HG03342 (cell line): ENCODE results near the gene BTBD2.

Experiments
- ATAC-seq: cut with Tn5 transposase; IDR thresholded peaks from one replicate; pipeline ENCODE4 v1.9.1; 2021; ENCODE audit warnings: mild to moderate bottlenecking, moderate library complexity; ENCODE audit not compliant: unreplicated experiment

The BTBD2 gene

GRCh38 chr19:2015608-2015950 is at the start of gene BTBD2:
BTBD2 (minus strand) TSS chr19:2015714; CDS start chr19:2015703, 11 bp downstream.
- ATAC-seq, result no peak

GRCh38 chr19:2064788-2065524 is 49.4 kb upstream of the BTBD2 start:
- ATAC-seq, result no peak

GRCh38 chr19:2064395-2064787 is 48.9 kb upstream of the BTBD2 start:
- ATAC-seq, result no peak

DNA sequence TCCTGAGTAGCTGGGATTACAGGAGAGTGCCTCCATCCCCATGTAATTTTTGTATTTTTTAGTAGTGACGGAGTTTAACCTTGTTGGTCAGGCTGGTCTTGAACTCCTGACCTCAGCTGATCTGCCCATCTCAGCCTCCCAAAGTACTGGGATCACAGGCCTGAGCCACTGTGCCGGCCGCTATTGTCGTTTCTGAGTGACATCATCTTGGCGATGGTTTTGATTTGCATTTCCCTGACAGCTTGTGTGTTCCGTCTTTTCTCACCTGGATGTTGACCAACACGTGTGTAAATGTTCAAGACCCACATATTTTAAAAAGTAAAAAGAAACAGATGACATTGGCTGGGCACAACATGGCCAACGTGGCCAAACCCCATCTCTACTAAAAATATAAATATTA is 48.3 kb upstream of the BTBD2 start:
- ATAC-seq, result no peak

DNA sequence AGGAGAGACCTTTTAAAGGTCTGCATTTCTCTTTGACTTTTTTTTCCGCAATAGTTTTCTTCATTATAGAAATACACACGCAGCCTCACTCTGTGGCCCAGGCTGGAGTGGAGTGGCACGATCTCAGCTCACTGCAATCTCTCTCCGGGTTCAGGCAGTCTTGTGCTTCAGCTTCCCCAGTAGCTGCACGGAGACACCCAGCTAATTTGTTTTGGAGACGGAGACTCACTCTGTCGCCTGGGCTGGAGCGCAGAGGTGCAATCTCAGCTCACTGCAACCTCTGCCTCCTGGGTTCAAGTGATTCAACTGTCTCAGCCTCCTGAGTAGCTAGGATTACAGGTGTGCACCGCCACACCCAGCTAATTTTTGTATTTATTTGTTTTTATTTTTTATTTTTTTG is 47.3 kb upstream of the BTBD2 start:
- no peak for ATAC-seq

- ATAC-seq, result no peak
Measured at GRCh38 chr19:2062389-2062729, 46.8 kb upstream of the BTBD2 start.

DNA sequence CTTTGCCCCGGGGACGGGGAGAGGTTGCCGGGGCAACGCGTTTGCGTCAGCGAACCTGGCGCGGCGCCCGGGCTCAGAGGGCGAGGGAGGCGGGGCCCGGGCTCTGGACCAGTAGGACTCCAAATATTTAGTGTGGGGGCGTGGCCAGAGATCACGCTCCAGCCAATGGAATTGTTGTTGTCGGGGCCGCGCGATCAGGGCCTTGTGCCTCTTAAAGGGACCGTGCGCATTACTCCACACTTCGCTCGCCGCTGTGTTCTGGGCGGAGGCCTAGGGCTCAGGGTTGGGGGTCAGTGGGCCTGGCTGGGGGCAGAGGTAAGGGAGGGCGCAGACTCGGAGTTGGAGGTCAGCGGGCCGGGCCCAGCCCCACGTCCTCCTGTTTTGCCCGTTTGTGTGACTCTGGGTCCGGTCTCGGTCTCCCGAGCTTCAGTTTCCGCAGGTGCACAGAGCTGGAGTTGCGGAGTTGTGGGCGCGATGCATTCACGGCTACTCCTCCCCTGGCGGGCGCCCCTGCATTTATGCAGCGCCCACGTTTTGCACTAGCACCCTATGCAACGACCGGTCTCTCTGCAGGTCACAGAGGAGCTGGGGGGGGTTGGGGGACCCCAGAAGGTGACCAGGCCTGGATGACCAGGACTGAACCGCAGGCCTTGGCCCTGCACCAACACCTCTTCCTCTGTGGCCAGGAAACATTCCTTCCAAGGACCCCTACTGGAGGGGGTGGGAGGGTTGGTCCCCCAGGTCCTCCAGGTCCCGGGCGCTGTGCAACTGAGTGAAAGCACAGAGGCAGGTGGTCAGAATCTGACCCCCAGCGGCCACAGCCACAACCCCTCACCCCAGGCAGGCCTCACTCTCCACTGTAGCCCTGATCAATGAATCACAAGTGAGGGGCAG is 46.2 kb upstream of the BTBD2 start:
- ATAC-seq, result peak; percentile 71

- ATAC-seq, result peak; percentile 27
Measured at GRCh38 chr19:2060884-2061494, 45.5 kb upstream of the BTBD2 start.

GRCh38 chr19:2059422-2060201 is 44.1 kb upstream of the BTBD2 start:
- no peak for ATAC-seq

- ATAC-seq, result no peak
Measured at GRCh38 chr19:2058570-2059421, 43.3 kb upstream of the BTBD2 start.

DNA sequence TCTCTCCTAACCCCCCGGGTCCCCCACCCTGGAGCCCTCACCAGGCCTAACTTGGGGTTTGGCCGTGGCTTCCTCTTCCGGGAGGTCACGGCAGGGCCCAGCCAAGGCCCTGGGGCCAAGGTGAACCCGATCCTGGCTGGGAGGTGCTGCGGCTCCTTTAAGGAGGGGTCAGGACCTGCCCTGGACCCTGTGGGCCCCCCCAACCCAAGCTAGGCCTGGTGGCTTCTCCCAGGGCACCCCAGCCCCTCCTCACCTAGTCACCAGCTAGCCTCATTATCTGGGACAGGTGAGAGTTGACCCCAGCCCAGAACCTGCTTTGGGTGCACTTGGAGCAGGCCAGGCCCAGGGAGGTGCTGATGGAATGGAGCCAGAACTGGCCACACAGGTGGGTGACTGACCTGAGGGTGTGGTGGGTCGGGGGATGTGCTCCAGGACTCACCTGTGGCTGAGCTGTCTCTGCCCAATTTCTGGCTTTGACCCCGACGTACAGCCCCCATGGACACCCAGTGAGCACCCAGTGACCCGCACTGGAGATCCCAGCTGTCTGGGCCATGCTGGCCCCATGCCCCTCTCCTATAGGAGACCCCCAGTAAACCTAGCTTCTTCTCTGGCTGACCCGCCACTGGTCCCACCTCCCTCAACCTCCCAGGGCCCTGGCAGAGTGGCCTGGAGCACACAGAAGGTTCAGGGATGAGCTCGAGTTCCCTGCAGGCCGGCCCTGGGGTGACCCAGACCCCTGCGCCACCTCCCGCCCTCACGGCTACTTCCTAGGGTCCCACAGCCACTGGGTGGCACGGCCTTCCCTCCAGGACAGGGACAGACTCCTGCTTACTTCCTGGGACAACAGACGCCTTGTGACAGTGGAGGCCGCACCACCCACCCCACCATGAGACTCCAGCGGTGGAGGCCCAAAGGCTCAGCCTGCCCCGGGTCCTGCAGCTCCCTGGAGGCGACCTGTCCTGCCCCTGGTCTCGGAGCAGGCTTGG is 42.3 kb upstream of the BTBD2 start:
- no peak for ATAC-seq

DNA sequence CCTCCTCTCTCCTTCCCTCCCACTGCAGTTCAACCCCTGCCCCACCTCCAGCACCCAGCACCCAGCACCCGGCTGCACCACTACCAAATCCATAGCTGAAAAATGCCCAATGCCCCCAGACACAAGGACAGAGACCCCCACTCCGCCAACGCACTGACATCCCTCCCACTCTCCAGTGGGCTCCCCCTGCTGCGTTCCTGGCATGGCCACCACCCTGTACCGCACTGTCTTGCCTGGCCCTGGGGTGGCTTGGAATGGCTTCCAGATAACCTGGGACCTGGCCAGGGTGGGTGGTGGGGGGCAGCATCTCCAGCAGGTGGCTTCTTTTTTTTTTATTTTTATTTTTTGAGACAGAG is 41.3 kb upstream of the BTBD2 start:
- no peak for ATAC-seq

- ATAC-seq, result no peak
Measured at GRCh38 chr19:2055931-2056836, 40.7 kb upstream of the BTBD2 start.

DNA sequence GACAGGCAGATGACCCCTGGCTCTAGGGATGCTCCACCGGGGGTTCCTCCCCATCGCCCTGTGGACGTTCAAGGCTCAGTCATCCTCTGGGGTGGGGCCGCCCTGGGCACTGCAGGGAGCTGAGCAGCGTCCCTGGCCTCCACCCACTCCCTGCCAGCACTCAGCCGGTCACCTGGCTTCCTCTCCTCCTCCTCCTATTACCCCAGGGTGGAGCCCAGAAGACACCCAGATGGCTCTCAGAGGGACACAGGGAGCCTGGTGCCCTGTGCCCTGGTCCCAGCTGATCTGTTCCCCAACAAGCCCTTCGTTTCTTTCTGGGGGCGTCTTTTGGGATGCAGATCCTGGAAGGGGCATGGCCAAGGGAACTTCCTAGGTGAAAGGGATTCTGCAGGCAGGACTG is 39.2 kb upstream of the BTBD2 start:
- ATAC-seq, result no peak

DNA sequence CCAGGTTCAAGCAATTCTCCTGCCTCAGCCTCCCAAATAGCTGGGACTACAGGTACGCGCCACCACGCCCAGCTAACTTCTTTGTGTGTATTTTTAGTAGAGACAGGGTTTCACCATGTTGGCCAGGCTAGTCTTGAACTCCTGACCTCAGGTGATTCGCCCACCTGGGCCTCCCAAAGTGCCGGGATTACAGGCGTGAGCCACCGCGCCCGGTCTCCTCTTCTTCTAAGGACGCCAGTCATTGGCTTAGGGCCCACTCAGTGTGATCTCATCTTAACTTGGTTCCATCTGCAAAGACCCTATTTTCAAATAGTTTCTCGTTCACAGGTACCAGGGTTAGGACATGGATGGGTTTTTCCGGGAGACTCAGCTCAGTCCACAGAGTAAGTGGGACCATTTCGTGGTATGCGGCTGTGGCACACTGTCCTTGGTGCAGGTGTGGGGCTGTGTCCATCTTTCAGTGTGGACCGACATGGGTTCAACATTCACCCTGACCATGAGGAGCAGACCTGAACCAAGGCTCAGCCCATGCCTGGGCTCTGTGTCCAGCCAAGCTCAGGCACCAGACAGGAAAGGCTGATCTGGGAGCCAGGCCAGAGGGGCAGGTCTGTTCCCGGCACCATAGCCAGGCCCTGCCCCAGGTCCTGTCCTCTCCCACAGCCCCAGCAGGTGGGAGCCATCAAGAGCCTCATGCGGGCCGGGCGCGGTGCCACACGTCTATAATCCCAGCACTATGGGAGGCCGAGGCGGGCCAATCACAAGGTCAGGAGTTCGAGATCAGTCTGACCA is 38.3 kb upstream of the BTBD2 start:
- ATAC-seq, result no peak

GRCh38 chr19:2051773-2052704 is 36.5 kb upstream of the BTBD2 start:
- no peak for ATAC-seq
